ENCODE results near the gene FBXL7.

Gene FBXL7

GRCh38 chr5:15762668-15763067 is 262.7 kb downstream of the FBXL7 start:
- H3K9me2 ChIP-seq (ENCODE audit: low read depth, low read length): no peaks in the 10 kb centered on the region

GRCh38 chr5:15763754-15764153 is 263.8 kb downstream of the FBXL7 start:
- no peaks in the 10 kb centered on the region for H3K79me2 ChIP-seq (ENCODE audit: insufficient read depth, low read length)
- no peaks in the 10 kb centered on the region for H4K20me1 ChIP-seq (ENCODE audit: insufficient read depth, low read length)
- no peak overlapping the region for H3K27ac ChIP-seq (ENCODE audit: low read depth, low read length, poor library complexity, severe bottlenecking)
- H3K36me3 ChIP-seq (ENCODE audit: insufficient read depth, low read length): no peaks in the 10 kb centered on the region
- TF ChIP-seq EZH2 (IDR thresholded peaks at IDR 0.05; ENCODE audit: borderline replicate concordance, low read length) (no peak), CTCF (IDR thresholded peaks at IDR 0.05; ENCODE audit: low read length) (no peak)
- H3K27me3 ChIP-seq (ENCODE audit: insufficient read depth, low read length): no peaks in the 10 kb centered on the region
- H3K4me3 ChIP-seq (ENCODE audit: low read depth, low read length, poor library complexity, severe bottlenecking): no peak overlapping the region
- no peak overlapping the region for H3K4me2 ChIP-seq (ENCODE audit: low read length)
- no peaks in the 10 kb centered on the region for H3F3A ChIP-seq (ENCODE audit: insufficient read depth, low read length)
- H2AFZ ChIP-seq (ENCODE audit: low read length): no peak overlapping the region
- no peaks in the 10 kb centered on the region for H3K4me1 ChIP-seq (ENCODE audit: insufficient read depth, low read length, severe bottlenecking)
- H3K9ac ChIP-seq (ENCODE audit: low read length): no peak overlapping the region
- H3K9me2 ChIP-seq (ENCODE audit: low read depth, low read length): no peaks in the 10 kb centered on the region
- no peaks in the 10 kb centered on the region for H3K9me3 ChIP-seq (ENCODE audit: low read length)

More at GRCh38 chr5:15762668-15763067, 262.7 kb downstream of the FBXL7 start:
- Histone ChIP-seq H3F3A (ENCODE audit: insufficient read depth, low read length) (no peaks in the 10 kb centered on the region), H3K36me3 (ENCODE audit: insufficient read depth, low read length) (no peaks in the 10 kb centered on the region), H3K9me3 (ENCODE audit: low read length) (no peaks in the 10 kb centered on the region), H4K20me1 (ENCODE audit: insufficient read depth, low read length) (no peaks in the 10 kb centered on the region), H3K4me1 (ENCODE audit: insufficient read depth, low read length, severe bottlenecking) (no peaks in the 10 kb centered on the region), H3K79me2 (ENCODE audit: insufficient read depth, low read length) (no peaks in the 10 kb centered on the region), H3K9ac (ENCODE audit: low read length) (no peak overlapping the region), H3K4me3 (ENCODE audit: low read depth, low read length, poor library complexity, severe bottlenecking) (no peak overlapping the region), H2AFZ (ENCODE audit: low read length) (no peak overlapping the region), H3K27me3 (ENCODE audit: insufficient read depth, low read length) (no peaks in the 10 kb centered on the region), H3K4me2 (ENCODE audit: low read length) (no peak overlapping the region), H3K27ac (ENCODE audit: low read depth, low read length, poor library complexity, severe bottlenecking) (no peak overlapping the region)
- TF ChIP-seq CTCF (IDR thresholded peaks at IDR 0.05; ENCODE audit: low read length): no peak
- TF ChIP-seq EZH2 (IDR thresholded peaks at IDR 0.05; ENCODE audit: borderline replicate concordance, low read length): no peak

GRCh38 chr5:15768936-15769335 is 269.0 kb downstream of the FBXL7 start:
- Histone ChIP-seq H3K36me3 (ENCODE audit: insufficient read depth, low read length) (no peaks in the 10 kb centered on the region), H2AFZ (ENCODE audit: low read length) (no peak overlapping the region), H3K9me3 (ENCODE audit: low read length) (no peaks in the 10 kb centered on the region), H3K4me1 (ENCODE audit: insufficient read depth, low read length, severe bottlenecking) (no peaks in the 10 kb centered on the region), H3K27ac (ENCODE audit: low read depth, low read length, poor library complexity, severe bottlenecking) (no peak overlapping the region), H3K4me2 (ENCODE audit: low read length) (no peak overlapping the region), H3K4me3 (ENCODE audit: low read depth, low read length, poor library complexity, severe bottlenecking) (no peak overlapping the region), H3K79me2 (ENCODE audit: insufficient read depth, low read length) (no peaks in the 10 kb centered on the region), H3K9me2 (ENCODE audit: low read depth, low read length) (no peaks in the 10 kb centered on the region), H3F3A (ENCODE audit: insufficient read depth, low read length) (no peaks in the 10 kb centered on the region), H4K20me1 (ENCODE audit: insufficient read depth, low read length) (no peaks in the 10 kb centered on the region), H3K27me3 (ENCODE audit: insufficient read depth, low read length) (no peaks in the 10 kb centered on the region), H3K9ac (ENCODE audit: low read length) (no peak overlapping the region)
- no peak for TF ChIP-seq EZH2 (IDR thresholded peaks at IDR 0.05; ENCODE audit: borderline replicate concordance, low read length)
- TF ChIP-seq CTCF (IDR thresholded peaks at IDR 0.05; ENCODE audit: low read length): no peak
